GM23338 (cell line): ENCODE results near the gene HS3ST1. TPM values are rescaled to one million over a fixed set of nuclear protein-coding genes. Genes with fewer than 3 reads are reported as not detected.

Source experiments
- ATAC-seq: fragments of 200-7000 bp; cut with Tn5 transposase; 3 replicates; pipeline ENCODE4 v1.9.1; 2020
- DNase-seq: peaks from one replicate; pipeline ENCODE4 v3.0.0-alpha.2; 2015; ENCODE audit warnings: low spot score
- H2AFZ ChIP-seq: fragments of 200-600 bp; sonication (generic); 2 replicates; pipeline ENCODE4 v1.8.0; 2016; ENCODE audit warnings: antibody characterized with exemption, mild to moderate bottlenecking, moderate library complexity
- H3F3A ChIP-seq: fragments of 200-600 bp; sonication (generic); replicated peaks from 2 replicates; pipeline ENCODE4 v1.8.0; 2017; ENCODE audit warnings: antibody characterized with exemption, mixed run types, low read depth
- H3K27ac ChIP-seq: fragments of 200-600 bp; sonication (generic); 2 replicates; pipeline ENCODE4 v1.6.1; 2016; ENCODE audit warnings: low read depth
- H3K27me3 ChIP-seq: fragments of 200-600 bp; sonication (generic); 2 replicates; pipeline ENCODE4 v1.8.0; 2016; ENCODE audit warnings: mild to moderate bottlenecking, mixed run types, moderate library complexity; ENCODE audit not compliant: insufficient read depth
- H3K36me3 ChIP-seq: fragments of 200-600 bp; sonication (generic); 2 replicates; pipeline ENCODE4 v1.8.0; 2016; ENCODE audit warnings: mild to moderate bottlenecking; ENCODE audit not compliant: insufficient read depth
- H3K4me1 ChIP-seq: fragments of 200-600 bp; sonication (generic); 2 replicates; pipeline ENCODE4 v1.8.0; 2016; ENCODE audit warnings: mild to moderate bottlenecking, moderate library complexity; ENCODE audit not compliant: insufficient read depth
- H3K4me2 ChIP-seq: fragments of 200-600 bp; sonication (generic); 2 replicates; pipeline ENCODE4 v1.7.1; 2017; ENCODE audit warnings: mixed run types
- H3K4me3 ChIP-seq: fragments of 200-600 bp; sonication (generic); 2 replicates; pipeline ENCODE4 v1.6.1; 2016; ENCODE audit warnings: mixed run types
- H3K79me2 ChIP-seq: fragments of 200-600 bp; sonication (generic); replicated peaks from 2 replicates; pipeline ENCODE4 v1.8.0; 2017; ENCODE audit warnings: mild to moderate bottlenecking; ENCODE audit not compliant: insufficient read depth
- H3K9me2 ChIP-seq: fragments of 200-600 bp; sonication (generic); 2 replicates; pipeline ENCODE4 v1.8.0; 2017; ENCODE audit not compliant: insufficient read depth
- H4K20me1 ChIP-seq: fragments of 200-600 bp; sonication (generic); replicated peaks from 2 replicates; pipeline ENCODE4 v1.8.0; 2017; ENCODE audit warnings: mild to moderate bottlenecking; ENCODE audit not compliant: insufficient read depth
- H3K27ac Mint-ChIP-seq: 2 replicates; pipeline ENCODE4 v1.8.0; 2020; ENCODE audit warnings: inconsistent platforms, mild to moderate bottlenecking, moderate library complexity, mixed read lengths
- H3K27me3 Mint-ChIP-seq: 3 replicates; pipeline ENCODE4 v1.8.0; 2022; ENCODE audit warnings: low read depth, mild to moderate bottlenecking, moderate library complexity, mixed read lengths, inconsistent platforms; ENCODE audit not compliant: insufficient read depth, poor library complexity
- H3K36me3 Mint-ChIP-seq: 3 replicates; pipeline ENCODE4 v1.8.0; 2021; ENCODE audit warnings: low read depth, mild to moderate bottlenecking, inconsistent platforms, moderate library complexity, mixed read lengths
- H3K4me1 Mint-ChIP-seq: 3 replicates; pipeline ENCODE4 v1.8.0; 2020; ENCODE audit warnings: mild to moderate bottlenecking, inconsistent platforms, mixed read lengths
- H3K4me3 Mint-ChIP-seq: 3 replicates; pipeline ENCODE4 v1.8.0; 2021; ENCODE audit warnings: moderate library complexity, mild to moderate bottlenecking, inconsistent platforms, mixed read lengths
- H3K9me3 Mint-ChIP-seq: 3 replicates; pipeline ENCODE4 v1.8.0; 2020; ENCODE audit warnings: moderate library complexity, mild to moderate bottlenecking, inconsistent platforms, mixed read lengths
- CREB1 ChIP-seq: fragments of 250-450 bp; sonication (Bioruptor Pico); IDR thresholded peaks from 2 replicates; pipeline ENCODE4 v1.5.0; 2020; ENCODE audit warnings: low read depth, mild to moderate bottlenecking, moderate library complexity
- ETS1 ChIP-seq: IDR thresholded peaks from 2 replicates; pipeline ENCODE4 v1.6.1; 2016; ENCODE audit warnings: antibody characterized with exemption
- EZH2 ChIP-seq: fragments of 200-600 bp; sonication (generic); IDR thresholded peaks from one replicate; pipeline ENCODE4 v1.8.0; 2017; ENCODE audit warnings: antibody characterized with exemption, mild to moderate bottlenecking, low read depth; ENCODE audit not compliant: unreplicated experiment
- JUNB ChIP-seq: IDR thresholded peaks from one replicate; pipeline ENCODE4 v1.6.1; 2016; ENCODE audit warnings: antibody characterized with exemption; ENCODE audit not compliant: unreplicated experiment
- NANOG ChIP-seq: IDR thresholded peaks from 2 replicates; pipeline ENCODE4 v1.6.1; 2016; ENCODE audit warnings: antibody characterized with exemption, borderline replicate concordance
- POLR2AphosphoS5 ChIP-seq: IDR thresholded peaks from 2 replicates; pipeline ENCODE4 v1.6.1; 2016; ENCODE audit warnings: antibody characterized with exemption, low read depth
- REST ChIP-seq: IDR thresholded peaks from one replicate; pipeline ENCODE4 v1.6.1; 2018; ENCODE audit warnings: antibody characterized with exemption; ENCODE audit not compliant: unreplicated experiment
- STAT1 ChIP-seq: IDR thresholded peaks from one replicate; pipeline ENCODE4 v1.6.1; 2016; ENCODE audit warnings: antibody characterized with exemption; ENCODE audit not compliant: unreplicated experiment
- ZNF114 ChIP-seq: fragments of 250-450 bp; sonication (Bioruptor Pico); IDR thresholded peaks from 2 replicates; pipeline ENCODE4 v1.5.0; 2020; ENCODE audit warnings: mild to moderate bottlenecking, moderate library complexity
- ZNF331 ChIP-seq: fragments of 250-450 bp; sonication (Bioruptor Pico); IDR thresholded peaks from 2 replicates; pipeline ENCODE4 v1.5.0; 2020; ENCODE audit warnings: low read depth, mild to moderate bottlenecking, moderate library complexity
- polyA plus RNA-seq: library from polyadenylated mRNA; unstranded; fragments of >200 nt; fragmentation: Nextera tagmentation; extraction: Ambion mirVana; gene quantifications from 2 replicates; pipeline ENCODE4 v1.2.1, GENCODE V29; 2016
- total RNA-seq: library from RNA; depleted of rRNA; stranded (reverse); fragments of >200 nt; shearing (Covaris generic); gene quantifications from 2 replicates; pipeline ENCODE4 v1.2.3, GENCODE V29; 2014
- TF ChIP-seq, protein P1 (sequence below), 2 experiments: fragments of 200-600 bp in 1 of 2; sonication (generic) in 1 of 2; conservative IDR thresholded peaks; 2 replicates each; pipeline versions ENCODE4 v1.5.1 to v1.6.1; 2016 to 2017; ENCODE audit warnings: antibody characterized with exemption in 2 of 2, low read depth in 2 of 2, mild to moderate bottlenecking in 2 of 2, moderate library complexity in 1 of 2

The HS3ST1 gene
- total and polyA plus RNA-seq, 2 experiments from 2014 or later: 0.94 to 1.3 TPM

- TF ChIP-seq, protein P1, sequence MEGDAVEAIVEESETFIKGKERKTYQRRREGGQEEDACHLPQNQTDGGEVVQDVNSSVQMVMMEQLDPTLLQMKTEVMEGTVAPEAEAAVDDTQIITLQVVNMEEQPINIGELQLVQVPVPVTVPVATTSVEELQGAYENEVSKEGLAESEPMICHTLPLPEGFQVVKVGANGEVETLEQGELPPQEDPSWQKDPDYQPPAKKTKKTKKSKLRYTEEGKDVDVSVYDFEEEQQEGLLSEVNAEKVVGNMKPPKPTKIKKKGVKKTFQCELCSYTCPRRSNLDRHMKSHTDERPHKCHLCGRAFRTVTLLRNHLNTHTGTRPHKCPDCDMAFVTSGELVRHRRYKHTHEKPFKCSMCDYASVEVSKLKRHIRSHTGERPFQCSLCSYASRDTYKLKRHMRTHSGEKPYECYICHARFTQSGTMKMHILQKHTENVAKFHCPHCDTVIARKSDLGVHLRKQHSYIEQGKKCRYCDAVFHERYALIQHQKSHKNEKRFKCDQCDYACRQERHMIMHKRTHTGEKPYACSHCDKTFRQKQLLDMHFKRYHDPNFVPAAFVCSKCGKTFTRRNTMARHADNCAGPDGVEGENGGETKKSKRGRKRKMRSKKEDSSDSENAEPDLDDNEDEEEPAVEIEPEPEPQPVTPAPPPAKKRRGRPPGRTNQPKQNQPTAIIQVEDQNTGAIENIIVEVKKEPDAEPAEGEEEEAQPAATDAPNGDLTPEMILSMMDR (conservative IDR thresholded peaks at IDR 0.05; ENCODE audit: low read depth in 2 of 2): no peak
- TF ChIP-seq ZNF331 (CRISPR knock-in tag) (no peak), NANOG (no peak), POLR2AphosphoS5 (no peak), STAT1 (no peak), REST (no peak)
Measured at GRCh38 chr4:11368701-11369115, 60.0 kb downstream of the HS3ST1 start (continued).

DNA sequence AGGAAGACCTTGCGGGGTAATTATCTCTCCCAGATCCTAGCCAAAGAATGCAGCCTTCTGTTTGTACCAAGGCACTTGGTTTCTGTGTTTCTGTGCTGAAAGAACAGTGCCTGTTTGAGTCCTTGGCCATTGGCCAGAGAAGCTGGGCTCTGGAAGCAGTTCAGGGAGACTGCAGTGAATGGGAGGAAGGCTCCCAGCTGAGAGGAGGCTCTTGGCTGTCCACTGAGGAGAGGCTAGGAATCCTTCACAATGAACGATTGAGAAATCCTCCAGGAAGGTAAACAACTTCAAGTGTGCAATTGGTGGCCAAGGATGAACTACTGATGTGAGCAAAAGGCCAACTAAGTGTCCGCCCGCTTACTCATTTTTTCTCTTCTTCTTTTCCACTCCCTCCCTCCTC is 61.3 kb downstream of the HS3ST1 start:
- Mint-ChIP-seq H3K36me3 (0 out of 3 replicates have a peak, but pooled peaks cover 3% of the 10 kb centered on the region), H3K4me3 (no peak overlapping the region), H3K4me1 (no peaks in the 10 kb centered on the region), H3K27me3 (no peaks in the 10 kb centered on the region), H3K27ac (no peak overlapping the region), H3K9me3 (peaks cover 2% of the 10 kb centered on the region; the same call in 1 of the 3 replicates)
- H3K27me3 ChIP-seq: no peaks in the 10 kb centered on the region
- no peak overlapping the region for H3K27ac ChIP-seq
- H3K4me2 ChIP-seq: no peak overlapping the region
- H3F3A ChIP-seq: no peaks in the 10 kb centered on the region
- H3K79me2 ChIP-seq: no peaks in the 10 kb centered on the region
- H2AFZ ChIP-seq: no peak overlapping the region
- DNase-seq (no peak), ATAC-seq (no peak)
- no peak overlapping the region for H3K4me3 ChIP-seq
- no peaks in the 10 kb centered on the region for H3K36me3 ChIP-seq
- H3K9me2 ChIP-seq: no peaks in the 10 kb centered on the region
- no peaks in the 10 kb centered on the region for H4K20me1 ChIP-seq
- H3K4me1 ChIP-seq: no peaks in the 10 kb centered on the region
- TF ChIP-seq STAT1: no peak
- no peak for TF ChIP-seq EZH2
- TF ChIP-seq CREB1 (CRISPR knock-in tag): no peak
- no peak for TF ChIP-seq REST
- TF ChIP-seq ZNF114: no peak
- TF ChIP-seq ETS1: no peak
- TF ChIP-seq POLR2AphosphoS5: no peak
- no peak for TF ChIP-seq JUNB
